GM19035 (cell line): ENCODE data around the gene NSMCE4A.
"Not testable (repeated sequence)": the region's sequence is repeated elsewhere in the genome, so short reads cannot be mapped to it uniquely, and the experiment has no call there.

Source experiments
- ATAC-seq: cut with Tn5 transposase; IDR thresholded peaks from one replicate; pipeline ENCODE4 v1.9.1; 2021; ENCODE audit not compliant: unreplicated experiment

NSMCE4A gene

GRCh38 chr10:121988361-121989324 is 13.6 kb upstream of the NSMCE4A start, which contains the start of gene TACC2:
TACC2 (plus strand) TSS chr10:121989163; CDS start chr10:122021982, 32,819 bp downstream.
- ATAC-seq: no peak

DNA sequence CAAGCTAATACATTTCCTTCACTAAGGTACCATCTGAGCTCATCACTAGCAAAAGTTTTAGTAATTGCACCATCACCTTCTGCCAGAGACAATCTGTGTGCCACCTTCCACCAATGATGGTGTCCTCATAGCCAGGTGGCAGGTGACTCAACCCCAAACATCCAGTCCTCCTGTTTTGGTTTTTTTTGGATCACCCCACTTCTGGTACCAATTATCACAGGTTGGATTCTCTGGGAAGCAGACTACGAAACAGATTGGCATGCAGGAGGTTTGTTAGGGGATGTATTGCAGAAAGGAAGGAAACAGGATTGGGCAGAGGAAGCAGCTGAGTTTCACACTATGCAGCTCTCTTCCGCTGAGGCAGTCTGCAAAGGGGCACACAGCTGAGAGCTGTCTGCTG is 9.4 kb upstream of the NSMCE4A start:
- no peak for ATAC-seq

DNA sequence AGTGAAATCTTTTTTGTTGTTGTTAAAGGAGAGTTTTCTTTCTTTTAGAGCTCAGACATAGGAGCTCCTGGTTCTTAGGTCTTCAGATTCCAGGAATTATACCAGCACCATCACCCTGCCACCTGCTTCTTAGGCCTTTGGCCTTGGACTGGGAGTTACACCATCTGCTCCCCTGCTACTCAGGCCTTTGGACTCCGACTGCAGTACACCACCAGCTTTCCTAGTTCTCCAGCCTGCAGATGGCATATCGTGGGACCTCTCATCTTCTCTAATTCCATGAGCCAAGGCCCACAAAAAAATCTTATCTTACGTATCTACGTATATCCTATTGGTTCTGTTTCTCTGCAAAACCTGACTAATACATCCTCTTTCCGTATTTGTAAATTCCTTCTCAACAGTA is 8.8 kb upstream of the NSMCE4A start:
- no peak for ATAC-seq

DNA sequence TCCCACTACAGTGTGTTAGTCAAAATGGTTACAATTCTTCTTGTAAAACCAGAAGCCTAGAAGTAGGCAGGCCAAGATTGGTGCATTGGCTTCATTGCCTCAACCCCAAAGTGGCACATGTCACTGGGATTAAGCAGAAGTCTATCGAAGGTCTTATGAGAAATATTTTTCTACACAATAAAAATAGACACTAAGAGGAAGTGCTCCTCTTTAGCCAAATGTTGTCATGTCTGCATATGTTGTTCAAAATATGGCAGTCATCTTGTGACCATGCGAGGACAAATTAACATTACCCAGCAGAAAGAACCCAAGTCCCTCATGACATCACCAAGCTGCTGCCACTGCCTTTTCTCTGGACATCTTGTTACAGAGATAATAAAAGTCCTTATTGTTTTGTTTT is 6.3 kb upstream of the NSMCE4A start:
- ATAC-seq: no peak

- no peak for ATAC-seq
Observed at GRCh38 chr10:121978511-121978910, 3.5 kb upstream of the NSMCE4A start.

DNA sequence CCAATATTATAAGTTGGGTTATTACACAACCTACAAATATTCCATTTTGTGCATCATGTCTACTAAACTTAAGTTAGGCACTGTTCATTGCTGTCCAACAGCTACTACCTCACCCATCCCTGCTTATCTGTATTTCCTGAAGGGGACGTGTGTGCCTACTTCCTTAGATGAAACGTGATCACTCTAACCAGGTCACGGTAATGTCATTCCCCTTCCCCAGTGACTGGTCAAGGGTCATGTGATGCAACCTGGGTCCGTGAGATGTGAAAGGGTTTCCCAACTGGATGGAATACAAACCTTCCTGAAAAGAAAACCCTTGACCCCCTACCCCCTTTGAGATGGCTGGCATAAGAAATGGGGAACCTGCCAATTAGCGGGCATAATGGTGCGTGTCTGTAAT is 1.6 kb upstream of the NSMCE4A start:
- ATAC-seq: no peak

DNA sequence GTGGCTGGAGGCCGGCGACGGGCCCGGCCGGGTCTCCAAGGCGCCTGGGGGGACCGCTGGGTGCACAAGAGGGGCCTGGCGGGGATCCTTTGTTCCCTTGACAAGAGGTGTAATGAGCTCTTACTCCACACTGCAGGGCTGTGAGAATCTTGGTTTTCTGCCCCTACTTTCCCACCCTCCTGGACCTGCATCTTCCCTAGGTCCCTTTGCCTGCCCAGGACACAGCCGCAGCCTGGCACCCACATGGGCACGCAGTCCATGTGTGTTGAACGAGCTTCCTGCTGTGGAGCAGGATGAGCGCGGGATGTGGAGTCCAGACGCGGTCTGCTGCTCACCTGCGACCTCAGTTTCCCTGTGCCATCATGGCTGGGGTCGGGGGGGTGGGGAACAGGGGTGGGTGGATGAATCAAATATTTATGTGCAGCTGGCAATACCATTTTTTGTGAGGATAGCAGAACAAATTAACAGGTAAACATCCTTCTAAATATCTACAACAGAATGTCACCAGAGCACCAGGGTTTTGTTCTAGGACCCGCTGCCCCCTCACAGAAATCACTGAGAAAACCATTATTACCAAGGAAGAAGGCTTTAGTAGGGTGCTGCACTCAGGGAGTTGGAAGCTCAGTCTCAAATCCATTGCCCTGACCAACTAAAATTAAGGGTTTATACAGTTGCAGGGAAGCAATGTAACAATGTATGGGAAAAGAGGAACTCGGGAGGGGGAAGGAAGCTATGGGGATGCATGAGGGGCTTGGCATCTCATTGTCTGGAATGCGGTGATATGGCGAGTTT is 474 bp upstream of the NSMCE4A start:
- no peak for ATAC-seq

- no peak for ATAC-seq
Observed at GRCh38 chr10:121974019-121974534, 940 bp downstream of the NSMCE4A start.

- not testable (repeated sequence) for ATAC-seq
Observed at GRCh38 chr10:121969086-121969485, 5.9 kb downstream of the NSMCE4A start.

- no peak for ATAC-seq
Observed at GRCh38 chr10:121965996-121966395, 9.0 kb downstream of the NSMCE4A start.

DNA sequence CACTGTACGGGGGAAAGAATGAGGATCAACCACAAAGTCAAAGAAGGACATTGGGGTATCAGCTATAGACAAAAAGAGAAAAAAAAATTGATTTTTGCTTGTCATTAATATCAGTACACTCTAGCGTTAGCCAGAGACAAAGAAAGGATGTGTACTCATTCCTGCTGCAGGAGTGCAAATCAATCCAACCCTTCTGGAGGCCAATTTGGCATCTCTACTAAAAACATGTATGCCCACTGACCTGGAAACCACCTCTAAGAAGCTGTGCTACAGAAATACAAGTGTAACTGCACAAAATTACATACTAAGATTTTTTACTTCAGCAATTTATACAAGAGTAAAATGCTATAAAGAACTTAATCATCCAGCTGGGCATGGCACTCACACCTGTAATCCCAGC is 13.6 kb downstream of the NSMCE4A start:
- no peak for ATAC-seq

GRCh38 chr10:121959671-121960070 is 15.3 kb downstream of the NSMCE4A start:
- no peak for ATAC-seq

GRCh38 chr10:121956111-121957061 is 18.6 kb downstream of the NSMCE4A start:
- ATAC-seq: no peak

DNA sequence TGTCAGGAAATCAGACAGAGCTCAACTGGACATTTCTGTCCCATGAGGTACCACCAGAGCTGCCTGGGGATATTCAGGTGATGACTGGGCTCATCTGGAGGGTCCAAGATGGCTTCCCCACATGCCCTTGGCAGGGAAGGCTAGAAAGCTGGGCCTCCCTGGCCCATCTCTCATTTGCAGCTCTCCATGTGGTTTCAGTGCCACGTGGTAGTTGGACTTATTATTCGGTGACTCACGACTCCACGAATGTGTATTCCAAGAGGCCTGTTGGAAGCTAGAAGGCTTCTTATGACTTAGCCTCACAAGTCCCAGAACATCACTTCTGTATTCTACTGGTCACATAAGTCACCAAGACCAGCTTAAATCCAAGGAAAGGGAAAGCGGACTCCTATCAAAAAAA is 22.8 kb downstream of the NSMCE4A start:
- ATAC-seq: no peak

DNA sequence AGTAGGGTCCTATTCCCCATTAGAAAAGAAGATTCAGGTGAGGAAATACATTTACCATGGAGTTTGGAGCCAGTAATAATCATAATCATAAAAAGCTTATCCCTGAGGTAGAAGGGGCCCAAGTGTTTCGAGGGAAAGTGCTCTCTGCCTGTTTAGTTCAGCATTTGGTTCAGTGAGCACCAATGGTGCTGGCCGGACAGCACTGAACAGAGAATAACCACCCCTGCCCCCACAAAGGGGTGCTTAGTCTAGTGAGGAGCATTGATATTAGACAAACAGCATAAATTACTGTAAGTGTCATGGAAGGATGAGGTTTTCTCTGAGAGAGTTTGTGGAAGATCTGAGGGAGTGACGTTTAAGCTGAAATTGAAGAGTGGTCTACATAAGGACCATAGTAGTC is 25.6 kb downstream of the NSMCE4A start:
- no peak for ATAC-seq

GRCh38 chr10:121949049-121949448 is 26.0 kb downstream of the NSMCE4A start:
- no peak for ATAC-seq

- ATAC-seq: no peak
Observed at GRCh38 chr10:121947343-121948330, 27.4 kb downstream of the NSMCE4A start.

DNA sequence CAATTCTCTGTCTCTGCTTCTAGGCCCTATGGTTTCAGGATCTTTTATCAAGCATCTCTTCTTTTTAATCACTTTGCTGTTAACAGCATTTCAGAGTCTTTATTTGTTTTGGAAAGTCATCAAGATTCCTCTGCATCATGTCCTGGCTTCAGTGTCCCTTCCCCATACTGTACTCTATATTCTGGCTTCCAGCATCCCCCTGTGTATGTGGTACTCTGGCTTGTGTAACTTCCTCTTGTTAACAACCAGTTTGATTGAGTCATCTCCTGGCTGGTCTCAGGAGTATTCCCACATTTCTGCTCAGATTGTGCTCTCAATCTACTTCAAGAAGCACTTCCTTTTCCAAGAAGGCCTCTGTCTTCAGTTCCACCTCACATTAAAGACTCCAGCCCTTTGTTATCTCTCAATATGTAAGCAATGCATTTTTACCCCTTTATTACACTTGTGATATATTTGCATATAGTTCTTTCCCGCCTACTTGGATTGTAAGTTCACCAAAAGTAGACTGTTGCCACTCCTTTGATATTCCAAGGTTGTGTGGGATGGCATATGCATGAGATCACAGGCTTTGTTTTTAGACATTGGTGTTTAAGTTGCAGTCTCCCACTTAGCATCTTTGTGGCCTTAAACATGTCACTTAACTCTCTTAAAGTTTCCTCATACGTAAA is 32.1 kb downstream of the NSMCE4A start:
- ATAC-seq: no peak

DNA sequence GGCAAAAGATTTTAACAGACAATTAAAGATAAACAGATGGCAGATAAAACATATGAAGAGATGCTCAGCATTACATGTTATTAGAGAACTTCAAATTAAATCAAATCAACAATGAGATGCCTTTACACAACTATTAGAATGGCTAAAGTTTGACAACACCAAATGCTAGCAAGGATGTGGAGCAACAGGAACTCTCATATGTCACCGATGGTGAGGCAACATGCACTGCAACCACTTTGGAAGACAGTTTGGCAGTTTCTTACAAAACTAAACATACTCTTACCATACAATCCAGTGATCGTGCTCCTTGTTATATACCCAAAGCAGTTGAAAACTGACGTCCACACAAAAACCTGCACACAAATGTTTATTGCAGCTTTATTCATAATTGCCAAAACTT is 33.5 kb downstream of the NSMCE4A start:
- no peak for ATAC-seq
